ENCODE measurements around the gene DHRS2. TPM values are rescaled to one million over a fixed set of nuclear protein-coding genes. Genes with fewer than 3 reads are reported as not detected.

Gene DHRS2
- total and polyA plus RNA-seq, 2 of the 13 experiments (the other 11 are each of a cell fraction or from before 2014, with no cell fraction given): 1,621 to 3,021 TPM

GRCh38 chr14:23602181-23603095, 33.7 kb upstream of the DHRS2 start (continued):
- TF ChIP-seq HNF4G (IDR thresholded peaks at IDR 0.05; ENCODE audit: borderline replicate concordance, low read depth, low read length) (no peak), HNF4G (CRISPR knock-in tag; IDR thresholded peaks at IDR 0.05; ENCODE audit: borderline replicate concordance, low read depth) (no peak; the same call in 1 of the 2 replicates), MIER3 (CRISPR knock-in tag; IDR thresholded peaks at IDR 0.05; ENCODE audit: borderline replicate concordance) (peak; percentile 97), ZNF296 (CRISPR knock-in tag; conservative IDR thresholded peaks at IDR 0.05) (0 out of 2 replicates have a peak, but pooled peaks have one; percentile 50), KLF13 (CRISPR knock-in tag; IDR thresholded peaks at IDR 0.05) (no peak), ZNF720 (CRISPR knock-in tag; IDR thresholded peaks at IDR 0.05) (no peak), MAF1 (CRISPR knock-in tag; IDR thresholded peaks at IDR 0.05; ENCODE audit: borderline replicate concordance) (no peak), PLRG1 (conservative IDR thresholded peaks at IDR 0.05) (no peak), ZBTB25 (CRISPR knock-in tag; IDR thresholded peaks at IDR 0.05) (peak; percentile 51; the same call in 1 of the 2 replicates), ZNF768 (CRISPR knock-in tag; IDR thresholded peaks at IDR 0.05) (no peak; the same call in 1 of the 2 replicates), BORCS8-MEF2B (CRISPR knock-in tag; IDR thresholded peaks at IDR 0.05) (peak; percentile 42; the same call in 1 of the 2 replicates), JDP2 (CRISPR knock-in tag; IDR thresholded peaks at IDR 0.05; ENCODE audit: borderline replicate concordance) (no peak), STAG1 (CRISPR knock-in tag; IDR thresholded peaks at IDR 0.05) (no peak), ATF1 (CRISPR knock-in tag; IDR thresholded peaks at IDR 0.05) (no peak), ZNF232 (CRISPR knock-in tag; IDR thresholded peaks at IDR 0.05; ENCODE audit: borderline replicate concordance) (0 out of 2 replicates have a peak, but pooled peaks have one; percentile 34), ZNF143 (CRISPR knock-in tag; IDR thresholded peaks at IDR 0.05) (peak; percentile 67), E2F2 (CRISPR knock-in tag; IDR thresholded peaks at IDR 0.05; ENCODE audit: borderline replicate concordance) (peak; percentile 78; the same call in 1 of the 2 replicates)
- TF ChIP-seq, protein P1, sequence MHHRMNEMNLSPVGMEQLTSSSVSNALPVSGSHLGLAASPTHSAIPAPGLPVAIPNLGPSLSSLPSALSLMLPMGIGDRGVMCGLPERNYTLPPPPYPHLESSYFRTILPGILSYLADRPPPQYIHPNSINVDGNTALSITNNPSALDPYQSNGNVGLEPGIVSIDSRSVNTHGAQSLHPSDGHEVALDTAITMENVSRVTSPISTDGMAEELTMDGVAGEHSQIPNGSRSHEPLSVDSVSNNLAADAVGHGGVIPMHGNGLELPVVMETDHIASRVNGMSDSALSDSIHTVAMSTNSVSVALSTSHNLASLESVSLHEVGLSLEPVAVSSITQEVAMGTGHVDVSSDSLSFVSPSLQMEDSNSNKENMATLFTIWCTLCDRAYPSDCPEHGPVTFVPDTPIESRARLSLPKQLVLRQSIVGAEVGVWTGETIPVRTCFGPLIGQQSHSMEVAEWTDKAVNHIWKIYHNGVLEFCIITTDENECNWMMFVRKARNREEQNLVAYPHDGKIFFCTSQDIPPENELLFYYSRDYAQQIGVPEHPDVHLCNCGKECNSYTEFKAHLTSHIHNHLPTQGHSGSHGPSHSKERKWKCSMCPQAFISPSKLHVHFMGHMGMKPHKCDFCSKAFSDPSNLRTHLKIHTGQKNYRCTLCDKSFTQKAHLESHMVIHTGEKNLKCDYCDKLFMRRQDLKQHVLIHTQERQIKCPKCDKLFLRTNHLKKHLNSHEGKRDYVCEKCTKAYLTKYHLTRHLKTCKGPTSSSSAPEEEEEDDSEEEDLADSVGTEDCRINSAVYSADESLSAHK (CRISPR knock-in tag; IDR thresholded peaks at IDR 0.05; ENCODE audit: borderline replicate concordance): no peak
- TF ChIP-seq, protein P2, sequence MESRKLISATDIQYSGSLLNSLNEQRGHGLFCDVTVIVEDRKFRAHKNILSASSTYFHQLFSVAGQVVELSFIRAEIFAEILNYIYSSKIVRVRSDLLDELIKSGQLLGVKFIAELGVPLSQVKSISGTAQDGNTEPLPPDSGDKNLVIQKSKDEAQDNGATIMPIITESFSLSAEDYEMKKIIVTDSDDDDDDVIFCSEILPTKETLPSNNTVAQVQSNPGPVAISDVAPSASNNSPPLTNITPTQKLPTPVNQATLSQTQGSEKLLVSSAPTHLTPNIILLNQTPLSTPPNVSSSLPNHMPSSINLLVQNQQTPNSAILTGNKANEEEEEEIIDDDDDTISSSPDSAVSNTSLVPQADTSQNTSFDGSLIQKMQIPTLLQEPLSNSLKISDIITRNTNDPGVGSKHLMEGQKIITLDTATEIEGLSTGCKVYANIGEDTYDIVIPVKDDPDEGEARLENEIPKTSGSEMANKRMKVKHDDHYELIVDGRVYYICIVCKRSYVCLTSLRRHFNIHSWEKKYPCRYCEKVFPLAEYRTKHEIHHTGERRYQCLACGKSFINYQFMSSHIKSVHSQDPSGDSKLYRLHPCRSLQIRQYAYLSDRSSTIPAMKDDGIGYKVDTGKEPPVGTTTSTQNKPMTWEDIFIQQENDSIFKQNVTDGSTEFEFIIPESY (CRISPR knock-in tag; IDR thresholded peaks at IDR 0.05): no peak
- TF ChIP-seq, protein P3, sequence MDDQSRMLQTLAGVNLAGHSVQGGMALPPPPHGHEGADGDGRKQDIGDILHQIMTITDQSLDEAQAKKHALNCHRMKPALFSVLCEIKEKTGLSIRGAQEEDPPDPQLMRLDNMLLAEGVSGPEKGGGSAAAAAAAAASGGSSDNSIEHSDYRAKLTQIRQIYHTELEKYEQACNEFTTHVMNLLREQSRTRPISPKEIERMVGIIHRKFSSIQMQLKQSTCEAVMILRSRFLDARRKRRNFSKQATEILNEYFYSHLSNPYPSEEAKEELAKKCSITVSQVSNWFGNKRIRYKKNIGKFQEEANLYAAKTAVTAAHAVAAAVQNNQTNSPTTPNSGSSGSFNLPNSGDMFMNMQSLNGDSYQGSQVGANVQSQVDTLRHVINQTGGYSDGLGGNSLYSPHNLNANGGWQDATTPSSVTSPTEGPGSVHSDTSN (CRISPR knock-in tag; IDR thresholded peaks at IDR 0.05; ENCODE audit: borderline replicate concordance): no peak

All from HepG2 (cell line).